CD4-positive, alpha-beta T cell treated with Interleukin-6 at 100 ng/mL for 8 hours (primary cell): ENCODE measurements around the gene CD40.

Experiments used
- DNase-seq: peaks from one replicate; pipeline ENCODE4 v3.0.0-alpha.2; 2020; ENCODE audit warnings: mixed read lengths, low spot score

Gene CD40

DNA sequence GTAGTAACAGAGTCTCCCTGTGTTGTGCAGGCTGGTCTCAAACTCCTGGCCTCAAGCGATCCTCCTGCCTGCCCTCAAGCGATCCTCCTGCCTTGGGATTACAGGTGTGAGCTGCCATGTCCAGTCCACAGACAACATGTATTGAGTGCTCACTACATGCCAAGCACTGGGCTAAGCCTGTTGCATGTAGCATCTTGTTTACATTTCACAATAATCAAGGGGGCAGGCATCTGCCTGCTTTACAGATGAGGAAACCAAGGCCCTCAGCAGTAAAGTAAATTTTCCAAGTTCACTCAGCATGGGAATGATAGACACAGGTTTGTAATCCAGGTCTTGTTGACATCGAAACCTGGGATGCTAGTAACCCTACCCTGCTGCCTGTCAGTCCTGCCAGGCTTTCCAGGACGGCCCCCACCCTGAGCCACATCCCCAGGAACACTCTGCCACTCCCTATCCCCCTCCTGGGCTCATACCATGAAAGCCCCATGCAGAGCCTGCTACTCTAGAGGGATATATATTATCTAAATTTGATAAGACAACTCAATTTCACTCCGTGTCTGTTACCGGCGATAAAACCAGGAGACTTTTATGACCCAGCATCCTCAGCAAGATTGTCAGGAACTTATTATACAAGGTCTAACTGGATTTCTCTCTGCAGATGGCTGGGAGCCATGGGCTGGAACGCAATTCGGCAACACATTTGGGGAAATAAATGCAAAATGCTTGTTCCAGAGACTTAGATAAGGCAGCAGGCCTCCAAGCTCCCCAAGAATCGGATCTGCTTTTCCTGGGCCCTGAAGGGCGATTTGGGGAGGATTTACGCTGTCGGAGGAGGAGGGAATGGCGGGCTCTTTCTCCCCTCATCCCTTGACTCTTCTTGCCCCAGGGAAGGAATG is 30.4 kb downstream of the CD40 start:
- no peak for DNase-seq

DNA sequence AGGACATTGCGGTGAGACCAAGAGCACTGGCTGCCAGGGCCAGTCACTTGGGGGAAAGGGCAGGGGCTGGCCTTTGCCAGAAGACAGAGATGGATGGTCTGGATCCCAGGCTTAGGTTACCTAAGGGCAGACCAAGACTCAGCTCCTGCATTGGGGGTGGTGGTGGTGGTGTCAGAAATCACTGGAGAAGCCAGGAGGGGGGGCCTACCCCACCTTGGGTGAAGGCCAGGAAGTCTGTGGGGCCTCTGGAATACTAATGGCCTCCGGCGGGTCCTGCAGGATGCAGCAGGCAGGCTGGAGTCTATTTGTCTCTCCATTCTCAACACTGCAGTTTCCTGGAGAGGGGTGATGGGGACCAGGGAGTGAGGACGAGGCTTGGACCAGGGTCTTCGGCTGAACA is 32.8 kb downstream of the CD40 start:
- no peak for DNase-seq

DNA sequence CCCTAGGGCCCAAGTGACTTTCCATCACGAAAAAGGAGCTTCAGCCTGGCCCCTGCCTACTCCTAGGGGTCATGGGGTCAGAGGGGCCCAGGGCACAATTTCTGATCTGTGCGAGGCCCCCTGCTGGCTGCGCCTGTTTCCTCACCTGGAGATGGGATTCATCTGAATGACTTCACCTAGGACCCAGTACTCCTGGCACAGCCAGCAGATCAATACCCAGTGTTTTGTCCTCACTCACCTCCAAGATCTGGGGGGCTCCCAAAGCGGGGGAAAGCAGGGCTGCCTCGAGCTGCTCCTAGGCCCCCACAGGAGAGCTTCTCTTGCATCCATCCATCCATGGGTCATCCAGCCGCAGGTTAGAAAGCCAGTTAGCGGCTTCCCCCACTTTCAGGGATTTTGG is 33.8 kb downstream of the CD40 start:
- DNase-seq: no peak

DNA sequence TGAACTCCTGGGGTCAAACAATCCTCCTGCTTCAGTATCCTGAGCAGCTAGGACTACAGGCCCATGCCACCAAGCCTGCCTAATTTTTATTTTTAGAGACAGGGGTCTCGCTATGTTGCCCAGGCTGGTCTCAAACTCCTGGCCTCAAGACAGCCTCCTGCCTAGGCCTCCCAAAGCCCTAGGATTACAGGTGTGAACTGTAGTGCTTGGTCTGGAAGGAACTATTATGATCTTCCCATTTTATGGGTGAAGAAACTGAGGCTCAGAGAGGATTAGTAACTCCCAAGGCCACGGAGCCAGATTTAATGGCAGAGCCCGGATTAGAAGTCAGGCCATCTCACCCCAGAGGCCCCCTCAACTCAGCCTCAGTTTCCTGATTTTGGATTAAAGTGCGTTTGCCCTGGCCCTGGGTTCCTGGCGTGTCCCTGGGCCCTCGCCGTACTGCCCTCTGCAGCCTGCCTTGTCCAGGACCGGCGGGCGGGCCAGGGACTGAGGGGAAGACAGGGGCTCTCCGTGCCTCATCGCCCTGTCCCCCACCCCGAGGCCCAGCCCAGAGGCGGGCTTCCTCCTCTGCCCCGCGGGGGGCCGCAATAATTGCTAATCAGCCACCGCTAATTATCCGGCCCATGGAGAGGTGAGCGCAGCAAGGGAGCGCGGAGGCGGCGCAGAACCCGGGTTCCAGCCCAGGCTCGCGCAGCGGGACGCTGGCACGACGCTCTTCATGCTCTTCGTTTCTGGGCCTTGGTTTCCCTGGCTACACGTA is 34.9 kb downstream of the CD40 start:
- DNase-seq: no peak

DNA sequence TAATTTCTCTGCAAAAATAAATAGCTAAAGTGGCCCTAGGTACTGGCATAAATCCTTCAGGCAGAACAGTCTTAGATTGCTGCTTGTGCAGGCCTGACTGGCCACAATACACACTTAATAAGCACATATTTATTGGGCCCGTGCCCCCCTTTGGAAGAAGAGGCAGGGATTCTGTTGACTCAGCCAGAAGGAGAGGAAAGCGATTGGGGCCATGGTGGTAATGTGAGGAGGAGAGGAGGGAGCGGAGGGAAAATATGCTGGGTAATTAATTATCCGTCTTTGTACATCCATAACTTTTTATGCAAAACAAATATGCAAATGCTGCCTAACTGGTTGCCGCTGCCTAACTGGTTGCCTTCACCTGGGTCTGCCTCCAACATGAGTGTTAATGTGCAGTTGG is 36.2 kb downstream of the CD40 start:
- DNase-seq: no peak

DNA sequence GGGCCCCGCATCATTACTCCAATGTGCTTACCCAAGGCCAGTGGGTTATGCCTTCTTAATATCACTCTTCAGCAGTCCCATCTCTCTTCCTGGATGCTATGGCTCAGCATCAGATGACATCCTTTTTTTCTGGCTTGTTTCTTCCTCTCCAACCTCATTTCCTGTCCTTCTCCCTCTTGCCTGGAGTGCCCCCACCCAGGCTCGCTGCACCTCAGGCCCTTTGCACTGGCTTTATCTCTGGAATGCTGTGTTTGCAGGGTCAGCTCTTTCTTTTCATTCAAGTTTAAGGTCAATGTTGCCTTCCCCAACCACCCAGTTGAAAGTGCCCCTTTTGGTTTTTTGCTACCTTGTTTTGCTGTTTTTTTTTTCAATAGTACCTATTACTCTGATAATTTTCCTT is 36.7 kb downstream of the CD40 start:
- DNase-seq: no peak

DNA sequence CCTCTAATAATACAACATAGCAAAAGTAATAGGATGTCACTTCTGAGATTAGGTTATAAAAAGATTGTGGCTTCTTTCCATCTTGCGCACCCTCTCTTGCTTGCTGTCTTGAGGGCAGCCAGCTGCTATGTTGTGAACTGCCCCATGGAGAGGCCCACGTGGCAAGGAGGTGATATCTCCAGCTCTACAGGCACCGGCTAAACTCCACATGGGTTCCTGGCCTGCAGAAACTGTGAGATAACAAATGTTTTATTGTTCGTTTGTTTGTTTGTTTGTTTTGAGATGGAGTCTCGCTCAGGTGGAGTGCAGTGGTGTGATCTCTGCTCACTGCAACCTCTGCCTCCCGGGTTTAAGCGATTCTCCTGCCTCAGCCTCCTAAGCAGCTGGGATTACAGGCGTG is 38.0 kb downstream of the CD40 start:
- no peak for DNase-seq

DNA sequence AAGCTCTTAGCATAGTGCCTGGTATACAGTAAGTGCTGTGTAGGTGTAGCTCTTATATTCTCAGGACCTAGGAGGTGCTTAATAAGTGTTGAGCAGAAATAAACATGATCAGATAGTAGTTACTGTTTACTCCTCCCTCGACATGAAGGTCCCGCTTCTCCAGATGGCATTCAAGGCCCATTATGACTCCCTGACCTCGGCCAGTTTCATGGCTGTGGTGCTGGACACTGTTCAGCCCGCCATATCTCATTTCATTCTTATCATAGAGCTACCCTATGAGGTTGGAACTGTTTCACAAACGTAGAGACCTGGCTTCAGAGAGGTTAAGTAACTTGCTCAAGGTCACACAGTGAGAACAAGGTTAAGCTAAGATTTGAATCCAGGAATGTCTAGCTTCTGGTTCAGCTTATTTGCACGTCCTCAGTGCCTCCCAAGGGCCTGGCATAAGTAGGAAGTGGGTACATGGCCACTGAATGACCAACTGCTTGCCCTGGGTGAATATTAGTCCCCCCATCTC is 39.0 kb downstream of the CD40 start:
- no peak for DNase-seq

DNA sequence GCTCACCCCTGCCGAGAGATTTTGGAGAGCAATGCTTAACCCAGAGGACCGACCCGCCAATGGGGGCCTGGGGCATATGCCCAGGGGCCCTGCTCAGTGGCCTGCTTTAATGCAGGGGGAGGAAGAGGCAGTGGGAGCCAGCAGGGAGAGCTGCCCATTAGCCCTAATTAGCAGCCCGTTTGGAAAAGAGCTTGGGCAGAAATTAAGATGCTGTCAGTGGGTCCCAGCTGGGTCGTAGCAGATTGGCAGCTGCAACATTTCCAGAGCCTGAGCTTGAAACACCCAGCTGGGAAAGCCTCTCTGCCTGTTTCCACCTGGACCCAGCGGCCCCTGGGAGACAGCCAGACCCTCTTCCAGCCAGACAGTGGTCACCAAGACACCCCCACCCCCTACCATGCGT is 39.5 kb downstream of the CD40 start:
- DNase-seq: no peak

DNA sequence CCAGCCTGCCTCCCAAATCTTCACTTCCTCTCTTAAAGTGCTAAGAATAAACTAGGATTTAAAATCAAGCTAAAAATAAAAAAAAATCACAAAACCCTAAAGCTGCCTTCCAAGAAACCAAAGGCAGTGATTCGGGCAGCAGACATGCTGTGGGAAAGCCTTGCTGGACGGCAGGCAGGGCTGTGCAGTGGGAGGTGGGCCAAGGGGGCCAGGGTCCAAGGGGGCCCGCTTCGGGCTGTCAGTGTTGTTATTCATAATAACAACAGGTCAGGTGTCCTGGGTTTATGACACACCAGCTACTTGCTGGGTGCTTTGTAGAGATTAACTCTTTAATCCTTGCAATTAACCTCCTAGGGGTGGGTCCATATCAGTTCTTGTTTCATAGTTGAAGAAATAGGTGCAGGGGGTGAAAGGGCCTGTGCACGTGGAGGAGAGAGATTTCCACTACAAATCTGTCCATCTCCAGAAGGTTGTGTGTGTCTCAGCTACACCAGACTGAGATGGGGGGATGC is 40.4 kb downstream of the CD40 start:
- no peak for DNase-seq

DNA sequence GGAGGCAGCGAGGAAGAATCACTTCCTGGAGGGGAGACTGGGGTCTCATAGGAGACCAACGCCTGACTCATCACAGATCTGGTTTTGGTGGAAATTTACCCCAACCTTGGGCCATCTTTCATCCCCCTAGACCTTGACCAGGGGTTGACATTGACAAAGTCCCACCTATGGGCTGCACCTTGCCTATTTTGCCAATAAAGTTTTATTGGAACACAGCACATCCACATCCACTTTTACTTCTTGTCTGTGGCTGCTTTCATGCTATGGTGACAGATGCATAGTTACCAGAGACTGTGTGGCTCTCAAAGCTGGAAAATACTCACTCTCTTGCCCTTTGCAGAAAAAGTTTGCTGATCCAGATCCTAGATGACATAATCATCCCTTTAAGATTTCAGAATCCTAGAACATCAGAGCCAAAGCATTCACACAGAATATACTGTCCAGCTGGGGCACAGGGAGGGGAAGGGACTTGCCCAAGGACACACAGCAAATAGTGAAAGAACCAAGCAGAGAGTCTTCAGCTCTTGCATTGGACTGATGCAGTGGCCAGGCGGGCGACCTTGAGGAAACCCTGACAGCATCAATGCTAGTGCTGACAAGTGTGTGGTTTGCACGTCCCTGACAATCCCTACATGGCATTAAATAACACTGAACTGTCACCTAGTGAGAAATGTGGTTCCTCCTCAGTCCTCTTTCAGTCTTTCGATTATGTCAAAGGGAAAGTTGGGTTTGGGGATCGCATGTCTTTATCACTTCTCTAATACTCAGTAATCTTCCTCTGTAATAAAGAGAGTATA is 41.2 kb downstream of the CD40 start:
- DNase-seq: no peak

DNA sequence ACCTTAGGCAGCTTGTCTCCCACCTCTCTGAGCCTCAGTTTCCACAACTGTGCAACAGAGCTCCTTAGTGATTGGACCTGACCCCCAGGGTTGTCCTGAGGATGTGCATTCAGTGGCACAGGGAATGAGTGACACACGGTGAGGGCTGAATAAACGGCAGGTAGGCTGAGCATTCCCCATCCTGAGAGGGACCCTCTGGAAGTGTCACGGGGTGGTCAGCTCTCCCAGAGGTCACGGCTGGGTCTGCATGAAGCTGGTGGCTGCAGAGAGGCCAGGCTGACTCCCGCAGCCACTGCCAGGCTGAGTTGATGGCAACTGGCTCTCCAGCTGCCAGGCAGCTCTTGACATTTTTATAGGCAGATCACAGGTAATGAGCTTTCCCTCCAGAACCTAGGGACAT is 42.5 kb downstream of the CD40 start:
- DNase-seq: no peak

DNA sequence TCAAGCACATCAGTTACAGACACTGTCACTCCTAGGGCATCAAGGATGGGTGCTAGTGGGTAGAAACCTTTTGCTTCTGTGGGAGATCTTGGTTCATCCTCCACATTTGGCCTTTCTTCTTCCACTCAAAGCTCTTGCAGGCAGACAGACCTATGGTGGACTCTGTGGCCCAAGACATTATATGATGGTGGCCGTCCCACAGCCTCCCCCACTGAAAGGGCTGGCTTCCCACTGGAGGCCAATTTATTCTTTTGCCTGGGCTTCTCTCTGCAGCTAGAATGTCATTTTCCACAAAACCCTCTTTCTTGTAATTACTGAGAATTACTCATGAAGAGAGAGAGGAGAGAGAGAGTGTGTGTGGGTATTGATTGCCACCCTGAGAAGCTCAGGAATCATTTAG is 43.8 kb downstream of the CD40 start:
- no peak for DNase-seq

DNA sequence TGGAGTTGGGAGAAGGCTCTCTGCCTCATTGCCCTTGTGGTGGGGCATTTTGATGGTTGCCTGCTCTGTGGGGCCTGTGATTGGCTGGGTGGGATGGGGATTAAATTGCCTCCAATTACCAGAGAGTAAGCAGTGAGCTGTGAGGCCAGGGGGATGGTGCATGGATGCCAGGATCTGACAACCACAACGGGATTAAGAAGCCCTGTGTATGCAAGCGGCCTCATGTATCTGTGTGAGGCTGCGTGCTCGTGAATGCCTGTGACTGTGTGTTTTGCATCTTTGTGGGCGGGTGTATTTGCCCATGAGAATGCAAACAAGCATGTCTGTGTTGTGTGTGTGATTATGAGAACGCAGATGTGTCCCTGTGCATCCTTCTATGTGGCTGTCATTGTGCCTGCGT is 46.1 kb downstream of the CD40 start:
- DNase-seq: no peak

DNA sequence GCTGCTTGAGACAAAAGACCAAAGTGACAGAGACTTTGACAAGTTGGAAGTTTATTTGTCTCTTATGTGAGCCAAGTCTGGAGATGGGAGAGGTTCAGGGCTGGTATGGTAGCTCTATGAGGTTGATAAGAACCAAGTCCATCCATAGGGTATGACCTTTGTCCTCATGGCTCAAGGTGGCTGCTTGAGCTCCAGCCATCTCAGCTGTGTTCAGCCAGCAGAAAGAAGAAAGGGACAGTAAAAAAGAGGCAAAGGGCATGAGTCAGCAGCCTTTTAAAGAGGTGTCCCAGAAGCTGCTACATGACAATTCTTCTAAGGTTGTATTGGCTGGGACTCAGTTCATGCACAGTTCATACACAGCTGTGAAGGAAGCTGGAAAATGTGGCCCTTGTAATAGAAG is 49.0 kb downstream of the CD40 start:
- no peak for DNase-seq

DNA sequence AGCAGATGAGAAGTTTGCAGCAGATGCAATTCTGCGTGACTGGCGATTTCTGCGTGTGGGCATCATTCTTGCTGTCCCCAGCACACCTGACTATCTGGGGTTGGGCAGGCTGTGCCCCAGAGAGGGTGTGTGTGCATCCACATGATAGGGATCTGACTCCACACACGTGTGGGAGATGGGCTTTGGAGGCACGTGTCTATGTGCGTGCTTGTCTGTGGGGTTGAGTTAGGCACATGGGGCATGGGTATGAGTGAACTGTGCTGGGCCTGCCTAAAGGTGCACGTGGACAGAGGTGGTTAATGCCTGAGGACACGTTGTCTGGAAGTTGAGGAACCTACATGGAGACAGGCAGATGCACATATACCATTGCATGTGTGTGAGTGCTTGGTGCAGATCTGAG is 50.3 kb downstream of the CD40 start:
- no peak for DNase-seq

DNA sequence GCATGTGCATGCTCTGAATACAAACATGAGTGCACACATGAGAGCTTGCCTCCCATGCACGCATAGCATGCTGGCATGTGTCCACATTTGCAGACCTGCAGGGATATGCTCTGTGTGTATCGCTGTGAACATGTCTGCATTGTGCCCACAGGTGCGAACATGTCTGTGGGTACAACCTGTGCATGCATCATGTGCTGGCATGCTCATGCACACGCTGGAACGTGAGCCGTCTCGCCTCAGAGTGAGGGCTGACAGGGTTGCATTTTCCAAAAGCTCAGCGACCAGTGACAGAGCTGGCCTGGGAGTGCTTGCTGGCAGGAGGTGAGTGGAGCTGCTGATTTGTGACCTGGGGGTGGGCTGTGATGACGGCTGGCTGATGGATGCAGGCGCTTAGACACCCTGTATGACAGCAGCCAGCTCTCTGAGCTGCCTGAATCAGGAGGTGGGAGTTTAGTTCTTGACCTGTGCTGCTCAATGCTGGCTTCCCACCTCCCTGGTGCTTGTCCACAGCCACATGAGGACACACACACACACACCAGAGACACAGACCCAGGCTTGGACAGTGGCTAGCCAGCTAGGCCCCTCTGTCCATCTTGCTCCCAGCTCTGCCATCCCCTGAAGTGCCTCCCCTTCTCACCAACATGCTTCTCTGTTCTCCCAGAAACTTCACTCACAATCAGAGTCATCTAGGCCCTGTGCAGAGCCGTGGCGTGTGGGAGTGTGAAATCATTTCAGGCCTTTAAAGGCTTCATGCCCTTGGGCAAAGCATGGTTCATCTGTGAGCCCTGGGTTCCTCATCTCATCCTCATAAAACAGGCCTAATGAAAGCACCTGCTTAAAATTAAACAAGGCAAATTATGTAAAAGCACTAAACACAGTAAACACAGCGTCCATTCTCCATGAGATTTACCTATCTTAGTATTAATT is 51.4 kb downstream of the CD40 start:
- no peak for DNase-seq

DNA sequence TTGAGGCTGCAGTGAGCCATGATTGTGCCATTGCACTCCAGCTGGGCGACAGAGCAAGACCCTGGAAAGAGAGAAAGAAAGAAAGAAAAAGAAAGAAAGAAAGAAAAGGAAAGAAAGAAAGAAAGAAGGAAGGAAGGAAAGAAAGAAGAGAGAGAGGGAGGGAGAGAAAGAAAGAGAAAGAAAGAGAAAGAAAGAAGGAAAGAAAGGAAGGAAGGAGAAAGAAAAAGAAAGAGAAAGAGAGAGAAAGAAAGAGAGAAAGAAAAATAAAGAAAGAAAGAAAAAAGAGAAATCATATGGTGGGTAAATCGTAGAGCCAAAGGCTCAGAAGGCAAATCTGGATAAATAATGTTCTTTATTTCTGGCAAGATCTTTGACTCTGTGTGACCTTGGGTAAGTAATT is 53.4 kb downstream of the CD40 start:
- no peak for DNase-seq

DNA sequence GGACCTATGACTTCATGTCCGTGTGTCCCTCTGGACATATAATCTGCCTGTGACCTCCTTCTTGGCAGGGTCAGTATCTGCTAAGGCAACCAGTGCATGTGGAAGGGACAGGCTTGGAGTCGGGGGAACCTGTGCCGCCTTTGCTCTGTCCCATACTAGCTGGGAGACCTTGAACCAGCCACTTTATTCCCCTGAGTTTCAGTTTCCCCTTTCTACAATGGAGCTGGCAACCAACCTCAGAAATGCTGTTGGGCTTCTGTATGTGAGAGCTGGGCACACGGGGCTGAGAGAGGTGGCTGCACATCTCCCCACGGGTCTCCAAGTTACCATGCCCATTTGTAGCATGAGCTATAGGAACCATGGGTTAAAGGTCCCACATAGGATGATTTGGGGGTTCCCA is 53.8 kb downstream of the CD40 start:
- DNase-seq: no peak

DNA sequence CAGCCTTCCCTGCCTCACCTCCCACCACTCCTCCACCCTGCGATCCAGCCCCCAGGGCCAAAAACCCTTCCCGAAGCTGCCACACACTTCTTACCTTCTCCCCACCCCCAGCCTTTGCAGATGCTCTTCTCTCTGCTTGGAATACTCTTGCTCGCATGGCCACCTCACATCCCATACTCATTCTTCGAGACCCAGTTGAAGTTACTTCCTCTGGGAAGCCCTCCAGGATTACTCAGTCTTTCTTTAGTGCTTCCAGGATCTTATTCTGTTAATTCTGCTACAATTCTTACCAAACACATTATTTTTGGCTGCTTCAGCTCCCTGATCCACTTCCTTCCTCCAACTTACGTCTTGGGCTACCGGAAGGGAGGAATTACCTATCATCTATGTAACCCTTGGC is 54.3 kb downstream of the CD40 start:
- no peak for DNase-seq

DNA sequence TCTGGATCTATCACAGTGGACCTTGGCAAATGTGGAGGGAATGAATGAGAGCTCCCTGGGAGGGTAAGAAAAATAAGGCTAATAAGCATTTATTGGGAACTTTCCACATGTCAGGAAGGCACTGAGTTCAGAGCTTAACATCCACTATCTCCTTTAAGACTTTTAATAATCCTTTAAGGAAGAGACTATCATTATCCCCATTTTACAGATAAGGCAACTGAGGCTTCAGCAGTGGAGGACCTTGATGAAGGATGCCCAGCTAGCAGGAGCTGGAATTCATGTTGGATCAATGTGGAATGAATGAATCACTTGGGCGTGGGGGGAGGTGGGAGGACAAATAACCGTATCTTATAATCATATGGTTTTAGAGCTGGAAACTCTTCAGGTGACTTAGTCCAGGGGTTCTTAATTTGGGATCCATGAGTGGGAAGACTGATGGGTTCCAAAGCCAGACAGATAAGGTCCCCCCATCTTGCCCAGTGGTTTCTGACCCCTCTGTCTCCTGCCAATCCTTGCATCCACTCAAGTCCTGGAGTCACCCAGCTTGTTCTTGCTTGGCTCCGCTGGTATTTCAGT is 54.9 kb downstream of the CD40 start:
- DNase-seq: no peak
